ENCODE measurements around the gene GRHPR. TPM values are rescaled to one million over a fixed set of nuclear protein-coding genes. Genes with fewer than 3 reads are reported as not detected.

The GRHPR gene
- total and polyA plus RNA-seq, 10 of the 15 experiments (the other 5 are each of a cell fraction or from before 2014, with no cell fraction given): 52.4 to 194 (median 126) TPM

GRCh38 chr9:37485389-37486255, 63.1 kb downstream of the GRHPR start, which contains the start of gene POLR1E:
Gene POLR1E, plus strand, starts transcription at chr9:37485948. Its CDS starts 100 bp downstream, at chr9:37486048.
- in situ Hi-C loops (cut with MboI): loop anchor here (5.0 to 25.0 kb wide), 2 partner anchors 422 to 527 kb away; no protein-coding TSS in a partner anchor
- peak; percentile 89 for FAIRE-seq
- intact Hi-C loops (cut with micrococcal nuclease; ENCODE audit: unreplicated experiment): loop anchor here (2.0 to 10.0 kb wide), 3 partner anchors 92 to 299 kb away; partner anchors contain the start of genes EXOSC3, FBXO10 and TOMM5
- 3% methylated on average over 54 of the region's 56 CpGs for WGBS (ENCODE audit: insufficient coverage, insufficient replicate concordance, low lambda C conversion rate, missing lambda C conversion rate)
- Histone ChIP-seq H3K9me3 (replicated peaks; ENCODE audit: control insufficient read depth, insufficient read depth, low read length) (no peaks in the 10 kb centered on the region), H3K4me2 (ENCODE audit: control insufficient read depth, insufficient read depth) (peak within 1 kb of the TSS; percentile 99), H3K27me3 (replicated peaks in 1 of 2; ENCODE audit: control insufficient read depth in 2 of 2, insufficient read depth in 2 of 2, low read length in 1 of 2) (0 out of 4 replicates have a peak, but pooled peaks cover 0 to 2% of the 10 kb centered on the region in 2 experiments), H3K4me1 (ENCODE audit: control insufficient read depth, insufficient read depth, low read length) (peaks cover 14% of the 10 kb centered on the region), H3K79me2 (ENCODE audit: control insufficient read depth, insufficient read depth, low read length) (peaks cover 31% of the 10 kb centered on the region), H2AFZ (ENCODE audit: control insufficient read depth, low read depth, low read length) (peak within 1 kb of the TSS; percentile 94), H3K9ac (ENCODE audit: control insufficient read depth, insufficient read depth, low read length) (peak within 1 kb of the TSS; percentile 92), H3K27ac (ENCODE audit: control insufficient read depth, insufficient read depth) (peak within 1 kb of the TSS; percentile 71), H3K36me3 (ENCODE audit: control insufficient read depth in 2 of 2, insufficient read depth in 2 of 2, low read length in 1 of 2) (peaks cover 0 to 9% of the 10 kb centered on the region in 2 experiments; a peak in 1 of 4 replicates), H4K20me1 (ENCODE audit: control insufficient read depth, insufficient read depth) (no peaks in the 10 kb centered on the region), H3K4me3 (peak within 1 kb of the TSS; percentile 100)
- SMC1A ChIA-PET (ENCODE audit: uncharacterized antibody, unreplicated experiment): interaction anchor here (1.1 to 4.9 kb wide), 10 partner anchors 10 to 107 kb away, joined by 4 to 21 read pairs (median 6); partner anchors contain the start of genes FBXO10 and TOMM5
- CTCF ChIA-PET: interaction anchor here (0.7 to 3.0 kb wide), 5 partner anchors 13 to 417 kb away, joined by 3 to 13 read pairs (median 4); partner anchors contain the start of gene TOMM5
- peak; percentile 85 for DNase-seq (ENCODE audit: low read depth, low spot score)
- BruUV-seq (replicated peaks): TSS peak; percentile 95
- POLR2A ChIA-PET: interaction anchor here (0.6 to 4.0 kb wide), 14 partner anchors 11 to 349 kb away, joined by 3 to 28 read pairs (median 4); partner anchors contain the start of genes FBXO10, TOMM5 and ZBTB5
- ATAC-seq: peak; percentile 95
- RAD21 ChIA-PET (ENCODE audit: unreplicated experiment): interaction anchor here (1.0 to 3.7 kb wide), 11 partner anchors 9 to 428 kb away, joined by 3 to 18 read pairs (median 5); partner anchors contain the start of genes FBXO10, TOMM5 and ZBTB5
- TF ChIP-seq TAF1 (IDR thresholded peaks at IDR 0.05; ENCODE audit: borderline replicate concordance, low read depth, low read length) (peak; percentile 87; the same call in 1 of the 2 replicates), E4F1 (IDR thresholded peaks at IDR 0.05; ENCODE audit: borderline replicate concordance, partially characterized antibody) (peak; percentile 14), GATAD2B (conservative IDR thresholded peaks at IDR 0.05; ENCODE audit: low read depth) (peak; percentile 73), MAX (IDR thresholded peaks at IDR 0.05; ENCODE audit: low read depth, low read length) (peak; percentile 87), ZNF24 (IDR thresholded peaks at IDR 0.05) (no peak), ZBTB40 (IDR thresholded peaks at IDR 0.05; ENCODE audit: borderline replicate concordance) (no peak), YY1 (IDR thresholded peaks at IDR 0.05; ENCODE audit: low read depth, low read length) (peak; percentile 77), SIX5 (IDR thresholded peaks at IDR 0.05; ENCODE audit: low read depth, low read length, severe bottlenecking) (peak; percentile 45), RAD21 (IDR thresholded peaks at IDR 0.05; ENCODE audit: insufficient read depth, low read depth, low read length) (no peak), LARP7 (IDR thresholded peaks at IDR 0.05) (peak; percentile 60; the same call in 1 of the 2 replicates), SRF (IDR thresholded peaks at IDR 0.05; ENCODE audit: low read depth in 2 of 2, low read length in 2 of 2) (0 out of 4 replicates have a peak, but pooled peaks of 1 of the 2 experiments have one; percentile 31), TCF12 (IDR thresholded peaks at IDR 0.05; ENCODE audit: low read depth, low read length) (peak; percentile 32; the same call in 1 of the 2 replicates), SREBF1 (IDR thresholded peaks at IDR 0.05; ENCODE audit: low read length) (no peak), RELA (IDR thresholded peaks at IDR 0.05; ENCODE audit: borderline replicate concordance, partially characterized antibody) (peak; percentile 60)

Data from GM12878 (cell line).